22Rv1 (cell line): ENCODE measurements around the gene CMTM4.

Source experiments
- CTCF ChIP-seq: fragments of 450-650 bp; IDR thresholded peaks from 2 replicates; pipeline ENCODE4 v1.5.1; 2017; ENCODE audit warnings: mild to moderate bottlenecking
- ZFX ChIP-seq: fragments of 450-650 bp; IDR thresholded peaks from 2 replicates; pipeline ENCODE4 v1.6.1; 2017; ENCODE audit warnings: antibody characterized with exemption, borderline replicate concordance

GRCh38 chr16:66653581-66654350, 42.8 kb downstream of the CMTM4 start:
- TF ChIP-seq CTCF, result no peak
- no peak for TF ChIP-seq ZFX
